ENCODE data around the gene PPARGC1A.

Gene PPARGC1A

GRCh38 chr4:23916282-23916681 is 26.4 kb upstream of the PPARGC1A start:
- Mint-ChIP-seq H3K27ac (no peak overlapping the region), H3K4me1 (no peaks in the 10 kb centered on the region), H3K27me3 (ENCODE audit: low read depth, poor library complexity) (peaks cover 9% of the 10 kb centered on the region), H3K36me3 (ENCODE audit: low read depth) (no peaks in the 10 kb centered on the region), H3K4me3 (no peak overlapping the region), H3K9me3 (no peaks in the 10 kb centered on the region)
- TF ChIP-seq CTCF (IDR thresholded peaks at IDR 0.05) = no peak
- DNase-seq = no peak

- Mint-ChIP-seq H3K4me1 (no peaks in the 10 kb centered on the region), H3K27me3 (ENCODE audit: low read depth, poor library complexity) (peaks cover 9% of the 10 kb centered on the region), H3K27ac (no peak overlapping the region), H3K9me3 (no peaks in the 10 kb centered on the region), H3K36me3 (ENCODE audit: low read depth) (no peaks in the 10 kb centered on the region), H3K4me3 (no peak overlapping the region)
- DNase-seq = no peak
- TF ChIP-seq CTCF (IDR thresholded peaks at IDR 0.05) = no peak
Observed at GRCh38 chr4:23915459-23916132, 25.7 kb upstream of the PPARGC1A start.

- Mint-ChIP-seq H3K27ac (no peak overlapping the region), H3K4me1 (peaks cover 3% of the 10 kb centered on the region), H3K27me3 (ENCODE audit: low read depth, poor library complexity) (peaks cover 4% of the 10 kb centered on the region), H3K9me3 (no peaks in the 10 kb centered on the region), H3K4me3 (no peak overlapping the region), H3K36me3 (ENCODE audit: low read depth) (no peaks in the 10 kb centered on the region)
- no peak for DNase-seq
- TF ChIP-seq CTCF (IDR thresholded peaks at IDR 0.05) = no peak
Observed at GRCh38 chr4:23911675-23912455, 22.0 kb upstream of the PPARGC1A start.

GRCh38 chr4:23909671-23910070 is 19.8 kb upstream of the PPARGC1A start:
- no peaks in the 10 kb centered on the region for H3K36me3 Mint-ChIP-seq (ENCODE audit: low read depth)
- peaks cover 4% of the 10 kb centered on the region for H3K27me3 Mint-ChIP-seq (ENCODE audit: low read depth, poor library complexity)
- no peak for DNase-seq
- no peak for TF ChIP-seq CTCF (IDR thresholded peaks at IDR 0.05)
- no peak overlapping the region for H3K27ac Mint-ChIP-seq
- no peaks in the 10 kb centered on the region for H3K9me3 Mint-ChIP-seq
- no peak overlapping the region for H3K4me3 Mint-ChIP-seq
- peaks cover 8% of the 10 kb centered on the region for H3K4me1 Mint-ChIP-seq

GRCh38 chr4:23906839-23907238 is 17.0 kb upstream of the PPARGC1A start:
- Mint-ChIP-seq H3K27me3 (ENCODE audit: low read depth, poor library complexity) (peaks cover 3% of the 10 kb centered on the region), H3K4me3 (no peak overlapping the region), H3K9me3 (no peaks in the 10 kb centered on the region), H3K27ac (no peak overlapping the region), H3K36me3 (ENCODE audit: low read depth) (no peaks in the 10 kb centered on the region), H3K4me1 (peaks cover 8% of the 10 kb centered on the region)
- no peak for DNase-seq
- TF ChIP-seq CTCF (IDR thresholded peaks at IDR 0.05) = no peak
